Measurements from ENCODE around the gene ZBTB20.

ZBTB20 gene

DNA sequence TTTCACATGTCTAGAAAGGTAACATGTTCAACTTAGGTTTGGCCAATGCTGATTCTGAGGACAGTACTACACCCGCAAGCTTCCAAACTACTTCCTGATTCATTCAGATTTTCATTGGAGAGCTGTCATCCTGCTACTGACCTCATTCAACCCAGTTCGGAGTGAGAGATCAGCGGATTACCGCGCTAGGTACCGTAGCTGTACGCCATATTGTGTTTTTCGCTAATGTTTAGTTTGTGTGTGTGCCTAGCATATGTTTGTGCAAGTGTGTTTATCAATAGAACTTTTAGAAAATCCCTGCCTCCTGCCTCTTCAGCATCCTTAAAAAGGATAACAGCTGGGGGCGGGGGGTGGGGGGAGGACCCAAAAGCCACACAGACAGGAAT lies 1.1 kb downstream of the ZBTB20 start:
- DNase-seq (ENCODE audit: insufficient read length, low spot score) (no peak), FAIRE-seq (peak; percentile 96)
- TF ChIP-seq, protein P1, sequence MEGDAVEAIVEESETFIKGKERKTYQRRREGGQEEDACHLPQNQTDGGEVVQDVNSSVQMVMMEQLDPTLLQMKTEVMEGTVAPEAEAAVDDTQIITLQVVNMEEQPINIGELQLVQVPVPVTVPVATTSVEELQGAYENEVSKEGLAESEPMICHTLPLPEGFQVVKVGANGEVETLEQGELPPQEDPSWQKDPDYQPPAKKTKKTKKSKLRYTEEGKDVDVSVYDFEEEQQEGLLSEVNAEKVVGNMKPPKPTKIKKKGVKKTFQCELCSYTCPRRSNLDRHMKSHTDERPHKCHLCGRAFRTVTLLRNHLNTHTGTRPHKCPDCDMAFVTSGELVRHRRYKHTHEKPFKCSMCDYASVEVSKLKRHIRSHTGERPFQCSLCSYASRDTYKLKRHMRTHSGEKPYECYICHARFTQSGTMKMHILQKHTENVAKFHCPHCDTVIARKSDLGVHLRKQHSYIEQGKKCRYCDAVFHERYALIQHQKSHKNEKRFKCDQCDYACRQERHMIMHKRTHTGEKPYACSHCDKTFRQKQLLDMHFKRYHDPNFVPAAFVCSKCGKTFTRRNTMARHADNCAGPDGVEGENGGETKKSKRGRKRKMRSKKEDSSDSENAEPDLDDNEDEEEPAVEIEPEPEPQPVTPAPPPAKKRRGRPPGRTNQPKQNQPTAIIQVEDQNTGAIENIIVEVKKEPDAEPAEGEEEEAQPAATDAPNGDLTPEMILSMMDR (IDR thresholded peaks at IDR 0.05; ENCODE audit: insufficient read depth, missing control alignments), result no peak

DNA sequence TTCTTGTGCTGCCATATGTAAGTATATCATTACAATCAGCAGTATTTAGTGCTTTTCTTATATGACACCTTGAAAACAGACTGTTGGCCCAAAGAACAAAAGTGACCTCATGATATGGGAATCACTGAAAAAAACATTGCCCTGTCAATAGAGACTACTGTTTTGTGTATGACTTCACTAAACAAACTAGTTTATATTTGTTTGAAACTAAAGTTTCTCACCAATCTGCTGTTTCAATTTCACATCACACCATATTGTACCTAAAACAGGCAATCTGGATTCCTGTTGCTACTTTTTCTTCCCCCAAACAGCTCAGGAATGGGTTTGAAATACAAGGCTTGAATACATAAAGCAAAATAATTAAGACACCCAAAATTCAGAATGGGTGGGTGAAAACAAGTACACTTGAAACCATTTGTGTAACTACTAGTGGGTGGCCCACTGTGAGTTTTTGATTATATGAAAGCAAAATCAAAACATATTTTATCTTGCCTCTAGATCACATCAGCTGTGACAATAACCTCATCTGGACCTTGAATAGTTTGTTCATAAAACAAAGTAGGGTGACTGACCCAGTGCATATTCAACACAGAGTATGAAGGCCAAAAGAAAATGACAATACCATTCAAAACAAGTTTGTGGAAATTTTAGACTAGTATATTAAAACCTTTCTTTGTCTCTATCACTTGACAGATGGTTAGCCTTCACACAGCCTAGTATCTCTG lies 5.9 kb downstream of the ZBTB20 start:
- TF ChIP-seq, protein P1 (IDR thresholded peaks at IDR 0.05; ENCODE audit: insufficient read depth, missing control alignments), result no peak
- FAIRE-seq (no peak), DNase-seq (ENCODE audit: insufficient read length, low spot score) (no peak)

DNA sequence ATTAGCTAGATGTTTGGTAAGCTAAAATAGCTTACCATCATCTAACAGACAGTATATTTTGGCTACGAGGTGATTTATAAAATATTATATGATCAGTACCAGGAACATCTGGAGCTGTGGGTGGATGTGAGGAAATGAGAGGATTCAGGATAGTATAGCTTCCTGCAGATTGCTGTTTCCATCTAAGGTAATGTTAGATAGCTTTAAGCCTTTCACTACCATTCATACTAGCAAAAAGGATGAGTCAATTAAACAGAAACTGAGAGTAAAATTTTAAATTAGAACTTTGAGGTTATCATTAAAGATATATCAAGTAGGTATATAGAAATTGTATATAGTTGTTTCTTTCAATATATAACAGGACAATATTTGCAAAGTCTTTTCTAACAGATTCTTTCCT lies 8.0 kb downstream of the ZBTB20 start:
- DNase-seq (ENCODE audit: insufficient read length, low spot score), result no peak
- FAIRE-seq, result no peak
- TF ChIP-seq, protein P1 (IDR thresholded peaks at IDR 0.05; ENCODE audit: insufficient read depth, missing control alignments), result no peak

DNA sequence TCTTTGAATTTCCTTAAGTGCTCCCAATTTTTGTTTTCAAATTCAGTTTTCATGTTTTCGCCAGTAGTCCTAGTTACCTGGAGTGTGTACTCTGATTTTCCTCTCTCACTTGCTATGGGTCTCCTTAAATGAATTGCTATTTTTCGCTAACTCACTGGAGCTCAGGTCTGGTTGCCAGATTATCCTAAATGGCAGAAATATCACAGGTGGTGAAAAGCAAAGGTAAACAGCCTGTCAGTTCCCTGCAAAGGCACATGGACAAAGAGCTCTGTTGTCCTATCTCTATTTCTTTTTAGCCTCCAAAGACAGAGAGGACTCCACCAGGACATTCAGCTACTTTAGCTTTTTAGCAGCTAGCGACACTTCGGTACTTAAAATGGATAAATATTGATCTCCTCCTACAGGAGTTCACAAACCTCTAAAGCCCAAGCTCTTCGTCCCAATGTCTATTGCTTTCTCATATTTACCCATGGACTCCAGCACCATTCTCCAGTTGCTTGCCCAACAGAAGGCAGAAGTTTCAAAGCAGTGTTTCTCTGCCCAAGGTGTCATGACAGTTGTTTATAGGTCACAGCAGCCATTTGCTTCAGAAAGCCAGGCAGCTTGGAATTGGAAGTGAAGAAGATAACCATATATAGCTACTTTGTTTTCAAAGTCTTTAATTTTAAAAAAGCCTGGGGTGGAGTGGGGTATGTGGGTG lies 12.3 kb downstream of the ZBTB20 start:
- no peak for FAIRE-seq
- TF ChIP-seq, protein P1 (IDR thresholded peaks at IDR 0.05; ENCODE audit: insufficient read depth, missing control alignments), result no peak
- DNase-seq (ENCODE audit: insufficient read length, low spot score), result no peak

DNA sequence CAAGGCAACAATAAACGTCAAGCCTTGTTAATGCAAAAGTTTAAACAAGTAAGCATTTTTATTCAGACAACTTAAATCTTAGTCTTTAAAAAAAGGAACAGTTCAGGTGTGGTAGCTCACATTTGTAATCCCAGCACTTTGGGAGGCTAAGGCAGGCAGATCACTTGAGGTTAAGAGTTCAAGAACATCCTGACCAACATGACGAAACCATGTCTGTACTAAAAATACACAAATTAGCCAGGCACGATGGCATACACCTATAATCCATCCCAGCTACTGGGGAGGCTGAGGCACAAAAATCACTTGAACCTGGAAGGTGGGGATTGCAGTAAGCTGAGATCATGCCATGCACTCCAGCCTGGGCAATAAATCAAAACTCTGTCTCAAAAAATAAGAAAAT lies 19.9 kb downstream of the ZBTB20 start:
- TF ChIP-seq, protein P1 (IDR thresholded peaks at IDR 0.05; ENCODE audit: insufficient read depth, missing control alignments), result no peak
- no peak for FAIRE-seq
- no peak for DNase-seq (ENCODE audit: insufficient read length, low spot score)

DNA sequence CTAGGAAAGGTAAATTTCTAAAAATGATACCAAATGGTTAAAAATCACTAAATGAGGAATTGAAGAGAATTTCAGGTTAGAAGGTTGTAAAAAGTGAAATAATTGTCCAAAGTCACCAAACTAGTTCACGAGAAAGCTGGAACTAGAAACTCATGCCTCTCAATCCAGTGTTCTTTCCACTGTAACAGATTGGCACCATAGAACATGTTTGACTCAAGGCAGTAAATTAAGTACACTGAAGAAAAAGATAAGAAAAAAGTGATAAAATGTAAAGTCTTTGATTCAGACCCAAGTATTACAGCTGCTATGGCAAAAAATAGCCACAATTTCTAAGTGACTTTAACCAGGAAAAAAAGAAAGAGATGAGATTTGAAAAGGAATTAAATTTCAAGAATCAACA lies 26.5 kb downstream of the ZBTB20 start:
- TF ChIP-seq, protein P1 (IDR thresholded peaks at IDR 0.05; ENCODE audit: insufficient read depth, missing control alignments), result no peak
- no peak for DNase-seq (ENCODE audit: insufficient read length, low spot score)
- FAIRE-seq, result no peak

DNA sequence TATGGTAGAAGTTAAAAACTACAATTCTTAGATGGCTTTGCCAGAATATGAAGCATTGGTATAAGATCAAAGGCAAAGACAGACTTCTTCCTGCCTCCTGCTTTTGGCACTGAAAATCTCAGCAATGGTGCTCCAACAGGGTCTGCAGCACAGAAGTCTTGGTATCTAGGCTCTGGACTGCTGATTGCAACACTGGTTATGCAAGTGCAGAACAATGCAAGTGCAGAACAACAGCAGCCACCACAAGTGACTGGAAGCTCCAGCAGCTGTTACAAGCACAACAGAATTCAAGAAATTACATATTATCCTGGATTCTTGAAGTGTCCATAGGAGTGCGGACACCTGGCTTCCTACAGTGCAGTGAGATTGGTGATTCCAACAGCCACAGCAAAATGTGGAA lies 33.7 kb downstream of the ZBTB20 start:
- FAIRE-seq (no peak), DNase-seq (ENCODE audit: insufficient read length, low spot score) (no peak)
- TF ChIP-seq, protein P1 (IDR thresholded peaks at IDR 0.05; ENCODE audit: insufficient read depth, missing control alignments), result no peak
